Measurements from ENCODE around the gene ETS2. TPM values are rescaled to one million over a fixed set of nuclear protein-coding genes. Genes with fewer than 3 reads are reported as not detected.

Gene ETS2
- total RNA-seq, 1 experiment from 2014 or later = 35.3 TPM

GRCh38 chr21:38825269-38825668 is 19.5 kb downstream of the ETS2 start:
- Histone ChIP-seq H3K4me1 (ENCODE audit: insufficient read depth, low read length) (no peaks in the 10 kb centered on the region), H2BK12ac (ENCODE audit: insufficient read length, low read depth, low read length) (no peak overlapping the region), H3K56ac (ENCODE audit: insufficient read length, low read depth, low read length) (no peak overlapping the region), H3K4ac (ENCODE audit: low read depth, low read length) (no peak overlapping the region), H3K23ac (ENCODE audit: insufficient read length, low read depth, low read length) (no peak overlapping the region), H3K14ac (ENCODE audit: insufficient read depth, low read length) (no peak overlapping the region), H4K8ac (replicated peaks; ENCODE audit: insufficient read length, low read depth, low read length) (no peak overlapping the region), H2BK15ac (ENCODE audit: low read depth, low read length) (no peak overlapping the region), H3K27me3 (ENCODE audit: insufficient read depth, low read length) (no peaks in the 10 kb centered on the region), H4K20me1 (ENCODE audit: control insufficient read depth, insufficient read depth, insufficient read length) (no peaks in the 10 kb centered on the region), H4K5ac (ENCODE audit: insufficient read length, low read depth, low read length) (no peak overlapping the region), H3K18ac (ENCODE audit: insufficient read length, low read depth, low read length) (no peak overlapping the region), H2AFZ (ENCODE audit: low read length) (no peak overlapping the region), H3K79me2 (ENCODE audit: insufficient read depth, low read length) (no peaks in the 10 kb centered on the region), H3K4me2 (ENCODE audit: insufficient read depth, insufficient read length, low read length) (no peak overlapping the region), H3K27ac (ENCODE audit: insufficient read length, low read depth, low read length) (no peak overlapping the region), H3T11ph (ENCODE audit: low read length) (no peak overlapping the region), H3K23me2 (ENCODE audit: insufficient read length, low read depth, low read length, poor library complexity, severe bottlenecking) (no peaks in the 10 kb centered on the region), H3K9ac (ENCODE audit: extremely low read depth, insufficient read length, low read length) (no peak overlapping the region), H4K91ac (ENCODE audit: insufficient read length, low read depth, low read length) (no peak overlapping the region), H2AK5ac (ENCODE audit: insufficient read length, low read length) (no peak overlapping the region), H3K79me1 (ENCODE audit: insufficient read depth, low read depth, low read length, poor library complexity, severe bottlenecking) (no peaks in the 10 kb centered on the region), H3K9me3 (ENCODE audit: control insufficient read depth, low read depth, low read length) (no peaks in the 10 kb centered on the region), H2BK5ac (ENCODE audit: insufficient read length, low read length) (no peak overlapping the region), H2BK120ac (ENCODE audit: low read depth, low read length, poor library complexity, severe bottlenecking) (no peak overlapping the region), H2BK20ac (ENCODE audit: low read depth, low read length, poor library complexity, severe bottlenecking) (no peak overlapping the region)
- WGBS (ENCODE audit: extremely low coverage, insufficient read length, low lambda C conversion rate) = no CpG with 5 or more reads among the region's 4 CpGs
- DNase-seq = no peak
- no peak overlapping the region for H3K27ac Mint-ChIP-seq
- peaks cover 0 to 2% of the 10 kb centered on the region in 2 experiments; a peak in 1 of 4 replicates for H3K4me1 Mint-ChIP-seq
- H3K9me3 Mint-ChIP-seq = peaks cover 0 to 3% of the 10 kb centered on the region in 2 experiments; a peak in 2 of 5 replicates
- no peaks in the 10 kb centered on the region; the same call in 1 of the 2 replicates for H3K27me3 Mint-ChIP-seq (ENCODE audit: low read depth)
- peaks cover 44 to 55% (median 49%) of the 10 kb centered on the region in 3 experiments for H3K36me3 Mint-ChIP-seq (ENCODE audit: insufficient read depth in 1 of 3, low read depth in 3 of 3)
- H3K4me3 Mint-ChIP-seq = no peak overlapping the region
- no peak for TF ChIP-seq CTCF (conservative IDR thresholded peaks at IDR 0.05)

Measured in H9 (cell line).